Hepatocyte (in vitro differentiated cells): Measurements from ENCODE around the gene FSTL1.

Source experiments
- EZH2 ChIP-seq: fragments of 200-600 bp; sonication (generic); IDR thresholded peaks from 2 replicates; pipeline ENCODE4 v1.6.1; 2016; ENCODE audit warnings: antibody characterized with exemption, mild to moderate bottlenecking, borderline replicate concordance
- EZH2phosphoT487 ChIP-seq: fragments of 200-600 bp; sonication (generic); IDR thresholded peaks from one replicate; pipeline ENCODE4 v1.6.1; 2018; ENCODE audit warnings: antibody characterized with exemption, mild to moderate bottlenecking, low read depth, moderate library complexity; ENCODE audit not compliant: unreplicated experiment, severe bottlenecking
- TF ChIP-seq, protein P1 (sequence below): fragments of 200-600 bp; sonication (generic); IDR thresholded peaks from 2 replicates; pipeline ENCODE4 v1.5.1; 2016; ENCODE audit warnings: antibody characterized with exemption, mild to moderate bottlenecking; ENCODE audit not compliant: poor library complexity

DNA sequence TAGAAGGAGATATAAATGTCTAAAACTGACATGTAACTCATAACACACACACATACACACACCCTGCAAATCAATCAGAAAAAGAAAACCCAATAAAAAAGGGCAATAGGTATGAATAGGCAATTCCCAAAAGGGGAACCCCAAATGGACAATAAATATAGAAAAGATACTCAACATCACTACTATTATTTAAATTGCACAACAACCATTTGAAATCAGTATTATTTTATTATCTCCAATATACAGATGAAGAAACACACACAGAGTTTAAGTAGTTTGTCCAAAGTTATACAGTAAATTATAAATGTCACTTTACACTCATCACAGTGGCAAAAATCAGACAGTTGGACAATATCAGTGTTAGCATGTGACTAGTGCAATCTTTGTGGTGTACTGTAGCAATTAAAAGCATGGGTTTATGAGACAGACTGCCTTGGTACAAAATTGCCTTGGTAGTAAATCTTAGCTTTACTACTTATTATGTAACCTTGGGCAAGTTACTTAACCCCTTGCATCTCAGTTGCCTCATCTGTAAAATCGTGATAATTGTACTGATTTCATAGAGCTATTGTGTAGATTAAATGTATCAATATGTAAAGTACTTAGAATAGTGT lies 3.4 kb upstream of the FSTL1 start:
- TF ChIP-seq, protein P1, sequence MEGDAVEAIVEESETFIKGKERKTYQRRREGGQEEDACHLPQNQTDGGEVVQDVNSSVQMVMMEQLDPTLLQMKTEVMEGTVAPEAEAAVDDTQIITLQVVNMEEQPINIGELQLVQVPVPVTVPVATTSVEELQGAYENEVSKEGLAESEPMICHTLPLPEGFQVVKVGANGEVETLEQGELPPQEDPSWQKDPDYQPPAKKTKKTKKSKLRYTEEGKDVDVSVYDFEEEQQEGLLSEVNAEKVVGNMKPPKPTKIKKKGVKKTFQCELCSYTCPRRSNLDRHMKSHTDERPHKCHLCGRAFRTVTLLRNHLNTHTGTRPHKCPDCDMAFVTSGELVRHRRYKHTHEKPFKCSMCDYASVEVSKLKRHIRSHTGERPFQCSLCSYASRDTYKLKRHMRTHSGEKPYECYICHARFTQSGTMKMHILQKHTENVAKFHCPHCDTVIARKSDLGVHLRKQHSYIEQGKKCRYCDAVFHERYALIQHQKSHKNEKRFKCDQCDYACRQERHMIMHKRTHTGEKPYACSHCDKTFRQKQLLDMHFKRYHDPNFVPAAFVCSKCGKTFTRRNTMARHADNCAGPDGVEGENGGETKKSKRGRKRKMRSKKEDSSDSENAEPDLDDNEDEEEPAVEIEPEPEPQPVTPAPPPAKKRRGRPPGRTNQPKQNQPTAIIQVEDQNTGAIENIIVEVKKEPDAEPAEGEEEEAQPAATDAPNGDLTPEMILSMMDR, result no peak
- TF ChIP-seq EZH2phosphoT487 (no peak), EZH2 (no peak)
